NCI-H1694 (cell line): ENCODE data around the gene NRTN.
"Not testable (repeated sequence)": the region's sequence is repeated elsewhere in the genome, so short reads cannot be mapped to it uniquely, and the experiment has no call there.

Experiments
- DNase-seq: peaks from one replicate; lab custom pipeline; 2025; lab: John Stamatoyannopoulos, UW

Gene NRTN

DNA sequence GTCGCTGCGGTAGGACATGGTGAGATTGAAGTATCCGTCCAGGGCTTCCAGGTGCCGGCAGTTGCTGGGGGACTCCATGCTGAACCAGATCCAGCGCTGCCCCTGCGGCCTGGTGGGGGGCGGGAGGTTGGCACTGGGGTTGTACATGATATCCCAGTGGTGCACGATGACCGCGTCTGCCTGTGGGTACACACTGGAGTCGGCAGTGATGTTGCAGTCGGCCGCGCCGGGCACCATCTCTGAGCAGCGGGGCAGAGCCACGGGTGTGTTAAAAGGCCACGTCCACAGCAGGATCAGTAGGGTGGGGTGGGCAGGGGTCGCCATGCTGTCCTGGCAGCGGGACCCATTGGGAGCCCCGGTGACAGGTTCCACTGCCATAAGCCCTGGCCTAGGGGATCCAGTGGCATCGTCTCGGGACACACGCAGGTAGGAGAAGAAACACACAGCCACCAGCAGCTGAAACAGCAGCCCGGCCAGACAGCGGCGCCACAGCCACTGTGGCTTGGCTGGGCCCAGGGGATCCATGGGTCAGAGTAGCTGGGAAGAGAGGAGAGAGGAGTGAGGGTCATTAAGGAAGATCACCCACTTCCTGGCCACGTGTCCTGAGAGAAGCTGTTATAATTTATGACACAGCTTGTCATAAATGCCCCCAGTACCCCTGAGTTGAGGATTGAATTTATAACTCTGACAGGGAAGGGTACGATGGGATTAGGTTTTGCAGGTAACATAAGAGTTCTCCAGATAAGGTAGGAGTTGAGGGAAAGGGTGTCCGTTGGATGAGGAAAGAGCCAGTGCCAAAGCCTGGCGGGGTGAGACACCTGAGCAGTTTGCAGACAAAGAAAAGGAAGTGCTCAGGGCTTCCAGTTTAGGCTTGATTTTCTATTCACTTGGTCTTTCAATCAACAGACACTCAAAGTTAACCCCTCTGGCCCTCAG is 62.6 kb downstream of the NRTN start:
- no peak for DNase-seq

- DNase-seq = no peak
Measured at GRCh38 chr19:5870986-5871394, 66.1 kb downstream of the NRTN start.

DNA sequence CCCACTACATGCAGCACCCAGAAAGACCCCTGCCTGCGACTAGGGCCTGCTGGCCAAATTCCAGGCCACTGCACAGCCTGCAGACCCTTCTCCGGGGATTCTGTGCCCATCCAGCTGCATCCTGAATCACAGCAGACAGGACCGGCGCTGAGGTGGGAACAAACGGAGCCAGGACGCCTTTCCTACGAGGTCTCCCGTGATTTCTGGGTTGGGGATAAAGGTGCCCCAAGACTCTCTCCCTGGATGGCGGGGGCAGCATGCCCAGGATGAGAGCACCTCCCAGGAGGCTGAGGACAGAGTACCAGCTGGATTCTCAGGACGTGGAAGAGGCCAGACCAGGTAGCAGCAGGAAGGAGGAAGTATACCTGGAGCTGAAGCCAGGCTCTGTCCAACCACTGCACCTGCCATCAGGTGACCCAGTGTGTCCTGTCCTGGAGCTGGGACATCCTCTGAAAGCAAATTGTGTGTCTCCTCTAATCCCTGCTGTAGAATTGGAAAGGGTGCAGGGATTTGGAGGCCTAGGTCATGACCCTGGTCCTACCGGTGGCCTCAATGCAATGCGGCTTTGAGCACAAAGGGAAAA is 68.8 kb downstream of the NRTN start:
- no peak for DNase-seq

GRCh38 chr19:5874496-5874895 is 69.6 kb downstream of the NRTN start:
- DNase-seq = not testable (repeated sequence)

DNA sequence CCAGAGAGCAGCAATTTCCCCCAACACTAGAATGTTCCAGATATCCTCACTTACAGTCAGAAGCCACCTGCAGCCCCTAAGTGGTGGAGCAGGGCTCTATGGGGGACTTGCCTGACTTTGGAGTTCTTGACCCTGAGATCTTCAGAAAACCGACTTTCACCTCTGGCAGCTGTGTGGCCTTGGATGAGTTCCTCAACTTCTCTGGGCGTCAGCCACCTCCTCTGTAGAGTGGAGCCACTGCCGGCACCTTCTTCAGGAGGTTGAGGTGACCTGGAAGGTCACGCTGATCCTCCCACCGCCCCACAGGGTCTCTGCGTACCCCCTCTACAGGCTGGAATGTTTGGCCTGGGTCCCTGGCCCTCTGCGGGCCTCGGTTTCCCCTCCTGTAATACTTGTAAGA is 72.6 kb downstream of the NRTN start:
- DNase-seq = no peak

- DNase-seq = no peak
Measured at GRCh38 chr19:5877882-5878281, 73.0 kb downstream of the NRTN start.
